Nephron progenitor cell (in vitro differentiated cells): Measurements from ENCODE around the gene SLC25A48.

Experiments used
- DNase-seq: peaks from one replicate; pipeline ENCODE4 v3.0.0; 2021
- H3K27ac Mint-ChIP-seq: 2 replicates; pipeline ENCODE4 v1.8.0; 2021; ENCODE audit warnings: mild to moderate bottlenecking, moderate library complexity, mixed read lengths
- H3K27me3 Mint-ChIP-seq: 2 replicates; pipeline ENCODE4 v1.8.0; 2021; ENCODE audit warnings: mild to moderate bottlenecking, low read depth, mixed read lengths; ENCODE audit not compliant: poor library complexity
- H3K36me3 Mint-ChIP-seq: 2 replicates; pipeline ENCODE4 v1.8.0; 2021; ENCODE audit warnings: low read depth, mixed read lengths
- H3K4me1 Mint-ChIP-seq: 2 replicates; pipeline ENCODE4 v1.8.0; 2021; ENCODE audit warnings: mixed read lengths
- H3K4me3 Mint-ChIP-seq: 2 replicates; pipeline ENCODE4 v1.8.0; 2021; ENCODE audit warnings: mild to moderate bottlenecking, moderate library complexity, mixed read lengths
- H3K9me3 Mint-ChIP-seq: 2 replicates; pipeline ENCODE4 v1.8.0; 2021; ENCODE audit warnings: mild to moderate bottlenecking, moderate library complexity, mixed read lengths
- CTCF ChIP-seq: fragments of 200-600 bp; sonication (generic); IDR thresholded peaks from 2 replicates; pipeline ENCODE4 v1.5.0; 2021; ENCODE audit warnings: antibody characterized with exemption

SLC25A48 gene

GRCh38 chr5:135894789-135895188, 60.3 kb downstream of the SLC25A48 start:
- TF ChIP-seq CTCF = no peak
- H3K27ac Mint-ChIP-seq = no peak overlapping the region
- H3K27me3 Mint-ChIP-seq = peaks cover 29% of the 10 kb centered on the region
- H3K36me3 Mint-ChIP-seq = no peaks in the 10 kb centered on the region
- no peak for DNase-seq
- H3K9me3 Mint-ChIP-seq = no peaks in the 10 kb centered on the region
- H3K4me1 Mint-ChIP-seq = no peaks in the 10 kb centered on the region
- no peak overlapping the region for H3K4me3 Mint-ChIP-seq

DNA sequence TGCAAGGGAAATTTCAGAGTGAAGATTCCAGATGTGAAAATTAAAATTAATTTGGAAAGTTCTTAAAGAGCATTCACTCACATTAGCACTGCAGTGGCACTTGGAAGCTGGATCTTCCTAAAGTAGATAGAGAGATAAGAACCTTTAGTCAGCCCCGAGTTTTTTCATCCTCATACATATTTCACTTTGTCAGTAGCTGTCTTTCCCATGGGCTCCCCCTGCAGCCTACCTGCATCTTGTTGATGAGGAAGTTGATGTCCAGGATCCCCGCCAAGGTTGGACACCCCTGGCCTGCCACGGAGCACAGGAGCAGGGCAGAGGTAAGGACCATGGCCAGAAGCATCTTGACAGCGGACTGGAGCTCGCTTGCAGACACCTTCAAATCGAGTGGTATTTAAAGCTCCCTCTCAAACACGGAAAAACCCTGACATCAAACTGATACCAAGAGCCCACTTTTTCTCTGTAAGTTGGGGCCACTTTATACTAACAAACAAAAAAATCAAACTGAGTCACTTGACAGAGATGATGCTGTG, 61.1 kb downstream of the SLC25A48 start, which contains the start of gene IL9:
TSS of gene IL9 (minus strand) at position 368 of the 533 bp plus-strand sequence. CDS start at position 343, 25 bp downstream.
- H3K27me3 Mint-ChIP-seq = peaks cover 34% of the 10 kb centered on the region
- no peak within 1 kb of the TSS for H3K4me3 Mint-ChIP-seq
- H3K4me1 Mint-ChIP-seq = no peaks in the 10 kb centered on the region
- H3K9me3 Mint-ChIP-seq = no peaks in the 10 kb centered on the region
- no peak within 1 kb of the TSS for H3K27ac Mint-ChIP-seq
- H3K36me3 Mint-ChIP-seq = no peaks in the 10 kb centered on the region
- DNase-seq = no peak
- TF ChIP-seq CTCF = no peak

GRCh38 chr5:135898651-135899050, 64.2 kb downstream of the SLC25A48 start:
- H3K36me3 Mint-ChIP-seq = no peaks in the 10 kb centered on the region
- no peaks in the 10 kb centered on the region for H3K9me3 Mint-ChIP-seq
- TF ChIP-seq CTCF = no peak
- H3K27me3 Mint-ChIP-seq = peaks cover 36% of the 10 kb centered on the region
- no peak for DNase-seq
- H3K27ac Mint-ChIP-seq = no peak overlapping the region
- H3K4me3 Mint-ChIP-seq = no peak overlapping the region
- H3K4me1 Mint-ChIP-seq = no peaks in the 10 kb centered on the region

DNA sequence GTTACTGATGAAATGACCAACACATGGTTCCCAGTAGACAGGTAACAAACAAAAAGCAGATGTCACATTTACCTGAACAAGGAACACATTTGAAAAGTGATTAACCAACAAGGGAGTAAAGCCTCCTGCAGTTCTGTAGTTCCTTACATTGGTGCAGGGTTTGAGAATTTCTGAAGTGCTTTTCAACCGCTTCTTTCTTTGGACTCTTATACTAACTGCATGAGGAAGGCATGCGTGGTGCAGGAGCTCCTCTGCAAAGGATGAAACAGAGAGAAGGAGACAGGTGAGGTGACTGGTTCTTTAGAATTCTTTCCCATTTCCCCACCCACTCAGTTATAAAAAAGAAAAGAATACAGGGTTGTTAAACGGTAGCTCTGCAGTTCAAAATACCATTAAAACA, 65.8 kb downstream of the SLC25A48 start:
- peaks cover 40% of the 10 kb centered on the region for H3K27me3 Mint-ChIP-seq
- no peaks in the 10 kb centered on the region for H3K36me3 Mint-ChIP-seq
- H3K4me1 Mint-ChIP-seq = no peaks in the 10 kb centered on the region
- DNase-seq = no peak
- TF ChIP-seq CTCF = no peak
- no peaks in the 10 kb centered on the region for H3K9me3 Mint-ChIP-seq
- H3K4me3 Mint-ChIP-seq = no peak overlapping the region
- H3K27ac Mint-ChIP-seq = no peak overlapping the region

- DNase-seq = no peak
- Mint-ChIP-seq H3K4me1 (no peaks in the 10 kb centered on the region), H3K27me3 (peaks cover 43% of the 10 kb centered on the region), H3K9me3 (no peaks in the 10 kb centered on the region), H3K4me3 (no peak overlapping the region), H3K27ac (no peak overlapping the region), H3K36me3 (no peaks in the 10 kb centered on the region)
- TF ChIP-seq CTCF = no peak
These were observed 67.2 kb downstream of the SLC25A48 start for GRCh38 chr5:135901633-135902032.

DNA sequence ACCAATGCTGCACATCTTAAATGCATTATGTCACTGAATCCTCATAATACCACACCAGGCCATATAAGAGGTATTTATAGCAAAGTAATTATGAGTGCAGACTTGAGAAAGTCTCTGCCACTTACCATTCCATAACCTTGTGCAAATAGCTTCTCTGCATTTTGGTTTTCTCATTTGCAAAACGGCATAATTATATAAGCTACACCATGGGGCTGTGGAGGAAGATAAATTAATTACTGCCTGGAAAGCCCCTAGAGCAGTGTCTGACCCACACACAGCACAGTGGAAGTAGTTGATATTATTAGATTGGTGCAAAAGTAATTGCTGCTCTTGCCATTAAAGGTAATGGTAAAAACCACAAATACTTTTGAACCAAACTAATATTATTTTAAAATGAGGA, 70.7 kb downstream of the SLC25A48 start:
- Mint-ChIP-seq H3K27me3 (peaks cover 48% of the 10 kb centered on the region), H3K4me1 (no peaks in the 10 kb centered on the region)
- no peak for DNase-seq

More for the DNA sequence above, 70.7 kb downstream of the SLC25A48 start:
- no peak for TF ChIP-seq CTCF
- Mint-ChIP-seq H3K9me3 (no peaks in the 10 kb centered on the region), H3K36me3 (no peaks in the 10 kb centered on the region), H3K4me3 (no peak overlapping the region), H3K27ac (no peak overlapping the region)
